Mucosa of stomach (tissue), 1 donor: ENCODE results near the gene PRKAR1B.

Source experiments
- H3K27me3 ChIP-seq: one replicate; pipeline ENCODE4 v1.7.0; 2013; ENCODE audit warnings: mild to moderate bottlenecking, low read length; ENCODE audit not compliant: control insufficient read depth, insufficient read depth
- H3K36me3 ChIP-seq: one replicate; pipeline ENCODE4 v1.7.0; 2013; ENCODE audit warnings: low read length; ENCODE audit not compliant: control insufficient read depth, insufficient read depth
- H3K4me1 ChIP-seq: one replicate; pipeline ENCODE4 v1.7.0; 2013; ENCODE audit warnings: mild to moderate bottlenecking, low read length; ENCODE audit not compliant: control insufficient read depth, insufficient read depth
- H3K4me3 ChIP-seq: one replicate; pipeline ENCODE4 v1.7.0; 2013; ENCODE audit warnings: low read length
- H3K9ac ChIP-seq: one replicate; pipeline ENCODE4 v1.7.0; 2013; ENCODE audit warnings: mild to moderate bottlenecking, low read length, moderate library complexity
- H3K9me3 ChIP-seq: one replicate; pipeline ENCODE4 v1.7.0; 2013; ENCODE audit warnings: mild to moderate bottlenecking, low read length, moderate library complexity; ENCODE audit not compliant: control insufficient read depth
- donor health status: Pancreatic carcinoma.

The PRKAR1B gene

GRCh38 chr7:573269-573932 lies 153.7 kb downstream of the PRKAR1B start:
- Histone ChIP-seq H3K36me3 (no peaks in the 10 kb centered on the region), H3K9me3 (no peaks in the 10 kb centered on the region), H3K27me3 (no peaks in the 10 kb centered on the region), H3K4me3 (no peak overlapping the region), H3K9ac (no peak overlapping the region), H3K4me1 (no peaks in the 10 kb centered on the region)

GRCh38 chr7:572416-573268 lies 154.4 kb downstream of the PRKAR1B start:
- no peaks in the 10 kb centered on the region for H3K36me3 ChIP-seq
- H3K9me3 ChIP-seq: no peaks in the 10 kb centered on the region
- no peak overlapping the region for H3K9ac ChIP-seq
- no peaks in the 10 kb centered on the region for H3K4me1 ChIP-seq
- no peak overlapping the region for H3K4me3 ChIP-seq
- H3K27me3 ChIP-seq: no peaks in the 10 kb centered on the region

- H3K4me1 ChIP-seq: no peaks in the 10 kb centered on the region
- no peaks in the 10 kb centered on the region for H3K27me3 ChIP-seq
- no peak overlapping the region for H3K4me3 ChIP-seq
- H3K9ac ChIP-seq: no peak overlapping the region
- no peaks in the 10 kb centered on the region for H3K36me3 ChIP-seq
- H3K9me3 ChIP-seq: no peaks in the 10 kb centered on the region
These were observed 155.2 kb downstream of the PRKAR1B start for GRCh38 chr7:571718-572415.

GRCh38 chr7:571096-571717 lies 155.9 kb downstream of the PRKAR1B start:
- no peaks in the 10 kb centered on the region for H3K9me3 ChIP-seq
- H3K27me3 ChIP-seq: no peaks in the 10 kb centered on the region
- H3K4me1 ChIP-seq: no peaks in the 10 kb centered on the region
- no peak overlapping the region for H3K9ac ChIP-seq
- no peak overlapping the region for H3K4me3 ChIP-seq
- H3K36me3 ChIP-seq: no peaks in the 10 kb centered on the region

- Histone ChIP-seq H3K27me3 (no peaks in the 10 kb centered on the region), H3K4me1 (no peaks in the 10 kb centered on the region), H3K9me3 (no peaks in the 10 kb centered on the region), H3K36me3 (no peaks in the 10 kb centered on the region), H3K9ac (no peak overlapping the region), H3K4me3 (no peak overlapping the region)
These were observed 156.3 kb downstream of the PRKAR1B start for GRCh38 chr7:570801-571070.

GRCh38 chr7:569996-570800 lies 156.9 kb downstream of the PRKAR1B start:
- H3K27me3 ChIP-seq: no peaks in the 10 kb centered on the region
- no peak overlapping the region for H3K4me3 ChIP-seq
- no peaks in the 10 kb centered on the region for H3K4me1 ChIP-seq
- H3K9ac ChIP-seq: no peak overlapping the region
- H3K36me3 ChIP-seq: no peaks in the 10 kb centered on the region
- H3K9me3 ChIP-seq: no peaks in the 10 kb centered on the region

GRCh38 chr7:569071-569855 lies 157.8 kb downstream of the PRKAR1B start:
- Histone ChIP-seq H3K4me3 (no peak overlapping the region), H3K27me3 (no peaks in the 10 kb centered on the region)

GRCh38 chr7:568031-568951 lies 158.8 kb downstream of the PRKAR1B start:
- no peaks in the 10 kb centered on the region for H3K36me3 ChIP-seq
- no peak overlapping the region for H3K9ac ChIP-seq
- no peaks in the 10 kb centered on the region for H3K4me1 ChIP-seq
- H3K9me3 ChIP-seq: no peaks in the 10 kb centered on the region
- no peak overlapping the region for H3K4me3 ChIP-seq
- no peaks in the 10 kb centered on the region for H3K27me3 ChIP-seq

More at GRCh38 chr7:569071-569855, 157.8 kb downstream of the PRKAR1B start:
- Histone ChIP-seq H3K9me3 (no peaks in the 10 kb centered on the region), H3K9ac (no peak overlapping the region), H3K4me1 (no peaks in the 10 kb centered on the region), H3K36me3 (no peaks in the 10 kb centered on the region)

GRCh38 chr7:567305-567883 lies 159.7 kb downstream of the PRKAR1B start:
- Histone ChIP-seq H3K4me1 (no peaks in the 10 kb centered on the region), H3K4me3 (no peak overlapping the region), H3K36me3 (no peaks in the 10 kb centered on the region), H3K27me3 (no peaks in the 10 kb centered on the region), H3K9ac (no peak overlapping the region), H3K9me3 (no peaks in the 10 kb centered on the region)

- no peaks in the 10 kb centered on the region for H3K36me3 ChIP-seq
- no peak overlapping the region for H3K4me3 ChIP-seq
- no peaks in the 10 kb centered on the region for H3K27me3 ChIP-seq
- H3K4me1 ChIP-seq: no peaks in the 10 kb centered on the region
- H3K9ac ChIP-seq: no peak overlapping the region
- no peaks in the 10 kb centered on the region for H3K9me3 ChIP-seq
These were observed 161.0 kb downstream of the PRKAR1B start for GRCh38 chr7:566100-566499.
